HG02678 (cell line): ENCODE results near the gene TFF2.

Experiments
- ATAC-seq: cut with Tn5 transposase; IDR thresholded peaks from one replicate; pipeline ENCODE4 v1.9.1; 2021; ENCODE audit warnings: mild to moderate bottlenecking, moderate library complexity; ENCODE audit not compliant: unreplicated experiment

The TFF2 gene

DNA sequence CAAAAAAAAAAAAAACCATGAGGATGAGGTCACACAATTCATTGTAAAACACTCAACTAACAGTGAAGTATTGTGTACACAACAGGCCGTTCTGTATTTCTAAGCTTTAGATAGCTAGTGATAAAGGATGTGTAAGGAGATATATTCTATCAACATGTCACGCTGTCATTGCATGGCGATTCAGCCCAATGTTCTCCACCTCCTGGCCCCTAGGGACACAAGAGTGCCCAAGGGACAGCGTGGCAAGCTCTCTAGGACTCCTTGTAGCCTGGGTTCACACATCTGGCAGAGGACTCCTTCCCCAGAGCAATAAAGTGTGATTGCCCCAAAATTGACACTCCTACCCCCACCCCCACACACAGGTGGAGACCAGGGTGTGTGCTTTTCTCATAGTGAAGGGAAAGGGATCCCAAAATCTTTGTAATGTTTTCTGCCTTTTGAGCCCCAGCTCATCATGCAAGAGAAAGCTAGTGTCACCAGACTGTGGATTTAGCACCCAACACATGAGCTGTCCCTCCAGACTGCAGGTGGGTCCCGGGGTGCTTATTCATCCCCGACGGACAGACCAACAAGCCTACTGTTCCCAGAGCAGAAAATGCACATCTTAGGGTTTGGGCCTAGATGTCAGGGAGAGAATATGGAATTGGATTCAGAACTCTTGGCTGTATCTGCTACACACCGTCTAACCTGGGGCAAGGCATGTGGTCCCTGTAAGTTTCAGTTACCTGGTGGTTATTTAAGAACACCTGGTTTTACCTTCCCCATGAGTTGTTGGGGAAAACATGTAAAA is 33.6 kb upstream of the TFF2 start:
- ATAC-seq: no peak

DNA sequence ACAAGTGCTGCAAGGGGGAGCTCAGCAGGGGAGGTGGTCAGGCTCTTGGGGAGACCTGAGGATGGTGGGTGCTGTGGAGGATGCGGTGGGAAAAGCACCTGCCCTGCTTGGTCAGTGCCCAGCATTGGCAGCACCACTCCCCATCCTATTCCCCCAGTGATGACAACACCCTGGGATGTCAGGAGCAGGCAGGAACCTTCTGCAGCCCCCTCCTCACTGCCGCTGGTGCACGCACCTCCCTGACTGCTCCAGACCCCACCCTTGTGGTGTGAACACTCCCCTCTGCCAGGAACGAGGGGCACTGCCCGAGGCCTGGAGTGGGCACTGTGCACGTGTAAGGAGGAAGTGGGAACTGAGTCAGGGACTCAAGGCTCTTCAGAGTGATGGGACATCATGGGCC is 32.5 kb upstream of the TFF2 start:
- no peak for ATAC-seq

DNA sequence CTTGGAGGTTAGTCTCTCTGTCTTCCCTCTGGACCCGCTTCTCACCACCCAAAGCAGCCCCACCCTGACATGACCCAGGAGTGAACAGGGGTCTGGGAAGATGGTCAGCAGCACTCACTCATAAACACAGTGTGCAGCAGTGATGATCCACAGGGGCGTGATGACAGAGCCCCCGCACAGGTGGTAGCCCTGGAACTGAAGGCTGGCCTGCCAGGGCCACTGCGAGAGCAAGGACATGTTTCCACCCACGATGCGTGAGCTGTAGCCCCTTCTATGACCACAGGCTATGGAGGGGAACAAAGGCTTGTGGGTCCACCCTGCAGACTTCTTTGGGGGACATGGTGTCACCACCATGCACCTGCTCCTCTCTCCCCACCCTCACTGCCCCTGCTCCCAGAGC is 32.1 kb upstream of the TFF2 start:
- no peak for ATAC-seq

DNA sequence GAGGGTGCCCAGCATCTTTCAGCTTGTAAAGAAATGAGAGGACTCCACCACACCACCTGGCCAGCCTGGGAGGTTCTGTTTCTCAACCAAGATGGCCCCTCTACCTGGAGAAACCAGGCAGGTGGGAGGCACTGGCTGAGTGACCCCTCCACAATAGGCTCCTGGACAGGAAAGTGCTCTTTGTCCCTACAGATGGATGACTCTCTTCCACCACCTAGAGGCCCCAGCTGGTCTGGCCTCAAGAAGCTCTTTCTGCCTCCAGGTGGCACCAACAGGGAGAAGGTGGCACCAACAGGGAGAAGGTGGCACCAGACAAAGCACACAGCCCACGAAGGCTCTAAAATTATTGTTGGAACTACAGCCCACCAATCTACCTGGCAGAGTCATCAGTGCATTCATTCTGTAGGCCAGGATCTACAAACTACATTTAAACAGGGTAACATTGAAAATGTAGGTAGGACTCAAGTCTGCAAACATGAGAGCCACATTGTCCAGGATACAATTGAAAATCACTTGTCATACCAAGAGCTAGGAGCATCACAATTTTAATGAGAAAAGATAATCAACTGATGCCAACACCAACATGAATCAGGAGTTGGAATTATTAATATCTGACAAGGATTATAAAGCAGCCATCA is 30.7 kb upstream of the TFF2 start:
- ATAC-seq: no peak

DNA sequence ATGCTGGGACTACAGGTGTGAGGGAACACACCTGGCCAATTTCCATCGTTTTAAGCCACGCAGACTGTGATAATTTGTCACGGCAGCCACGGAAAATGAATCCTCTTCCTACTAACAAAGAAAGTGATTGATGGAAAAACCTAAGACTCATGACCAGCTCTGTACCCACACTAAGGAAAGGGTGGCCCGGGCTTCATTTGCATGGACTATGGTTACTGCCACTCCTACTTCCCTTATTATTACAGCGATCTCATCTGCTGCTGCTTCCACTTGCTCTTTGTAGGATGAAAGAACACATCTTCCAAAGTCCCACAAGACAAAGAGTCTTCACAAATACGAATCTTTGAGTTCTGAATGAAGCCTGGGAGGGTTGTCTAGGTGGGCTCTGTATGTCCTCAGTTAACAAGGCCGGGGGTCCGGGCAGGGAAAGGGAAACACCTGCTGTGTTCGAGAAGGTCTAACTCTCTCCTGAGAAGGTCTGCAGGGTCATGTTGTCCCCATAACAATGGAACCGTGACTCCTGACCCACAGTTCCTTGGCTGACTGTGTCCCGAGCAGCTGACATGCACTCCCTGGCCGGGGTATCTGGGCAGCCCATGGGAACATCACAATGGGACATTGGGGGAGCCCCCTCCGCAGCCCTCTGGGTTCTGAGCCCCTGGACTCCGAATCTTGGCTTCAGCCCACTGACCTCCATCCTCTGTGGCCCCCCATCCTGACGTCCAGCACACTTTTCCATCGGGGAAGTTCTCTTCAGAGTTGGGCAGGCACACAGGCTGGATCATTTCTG is 28.8 kb upstream of the TFF2 start:
- no peak for ATAC-seq

DNA sequence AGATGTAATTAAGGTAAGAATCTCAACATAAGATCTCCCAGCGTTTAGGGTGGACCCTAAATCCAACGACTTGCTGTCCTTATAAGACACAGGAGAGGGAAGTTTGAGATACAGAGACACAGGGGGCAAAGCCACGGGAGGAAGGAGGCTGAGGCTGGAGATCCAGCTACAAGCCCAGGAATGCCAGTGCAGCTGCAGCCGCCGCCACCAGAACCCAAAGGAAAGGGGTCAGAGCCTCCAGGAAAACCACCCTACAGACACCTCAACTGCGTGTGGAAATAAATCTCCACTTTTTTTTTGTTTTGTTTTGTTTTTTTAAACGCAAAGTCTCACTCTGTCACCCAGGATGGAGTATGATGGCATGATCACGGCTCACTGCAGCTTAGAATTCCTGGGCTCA is 27.6 kb upstream of the TFF2 start:
- ATAC-seq: no peak

DNA sequence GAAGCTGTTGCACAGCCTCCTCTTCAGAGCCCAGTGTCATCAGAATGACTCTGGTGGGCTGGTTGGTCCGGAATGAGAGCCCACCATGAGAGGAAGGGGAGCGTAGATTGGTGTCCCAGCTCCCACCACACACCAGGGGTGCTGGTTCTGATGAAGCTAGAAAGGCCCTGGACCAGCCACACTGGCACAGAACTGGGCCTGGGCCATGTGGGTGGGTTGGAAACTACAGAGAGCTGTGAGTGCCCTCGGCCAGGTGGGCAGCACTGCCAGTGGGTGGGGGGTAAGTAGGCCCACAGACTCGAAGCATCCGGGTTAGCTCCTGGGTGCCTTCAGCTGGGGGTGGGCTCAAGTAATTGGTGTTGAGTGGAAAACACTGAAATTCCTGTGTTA is 27.2 kb upstream of the TFF2 start:
- no peak for ATAC-seq

DNA sequence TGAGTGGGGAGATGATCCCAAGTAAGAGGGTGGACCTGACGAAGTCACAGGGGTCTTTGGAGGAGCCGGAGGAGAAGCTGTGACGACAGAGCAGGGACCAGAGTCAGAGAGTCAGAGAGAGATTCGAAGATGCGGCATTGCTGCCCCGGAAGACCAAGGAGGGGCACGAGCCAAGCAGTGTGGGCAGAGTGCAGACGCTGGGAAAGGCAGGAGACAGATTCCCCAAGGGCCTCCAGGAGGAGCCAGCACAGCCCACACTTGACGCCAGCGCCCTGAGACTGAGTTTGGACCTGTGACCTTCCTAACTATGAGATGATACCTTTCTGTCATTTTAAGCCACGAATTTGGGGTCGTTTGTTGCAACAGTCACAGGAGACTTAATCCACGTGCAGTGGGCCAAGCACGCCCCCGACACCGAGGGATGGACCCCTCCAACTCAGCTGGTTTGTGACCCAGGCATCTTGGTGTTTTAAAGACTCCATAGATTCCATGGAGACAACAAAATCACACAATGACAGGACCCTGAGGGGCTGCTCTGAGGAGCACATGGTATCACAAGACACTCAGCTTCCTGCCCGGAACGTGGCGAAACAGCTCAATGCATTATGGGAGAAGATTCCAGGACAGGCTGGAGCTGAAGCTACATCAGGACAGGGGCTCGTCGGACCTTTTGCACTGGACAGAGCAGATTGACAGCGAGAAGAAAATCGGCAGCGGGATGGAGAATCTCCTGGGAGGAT is 26.6 kb upstream of the TFF2 start:
- no peak for ATAC-seq

DNA sequence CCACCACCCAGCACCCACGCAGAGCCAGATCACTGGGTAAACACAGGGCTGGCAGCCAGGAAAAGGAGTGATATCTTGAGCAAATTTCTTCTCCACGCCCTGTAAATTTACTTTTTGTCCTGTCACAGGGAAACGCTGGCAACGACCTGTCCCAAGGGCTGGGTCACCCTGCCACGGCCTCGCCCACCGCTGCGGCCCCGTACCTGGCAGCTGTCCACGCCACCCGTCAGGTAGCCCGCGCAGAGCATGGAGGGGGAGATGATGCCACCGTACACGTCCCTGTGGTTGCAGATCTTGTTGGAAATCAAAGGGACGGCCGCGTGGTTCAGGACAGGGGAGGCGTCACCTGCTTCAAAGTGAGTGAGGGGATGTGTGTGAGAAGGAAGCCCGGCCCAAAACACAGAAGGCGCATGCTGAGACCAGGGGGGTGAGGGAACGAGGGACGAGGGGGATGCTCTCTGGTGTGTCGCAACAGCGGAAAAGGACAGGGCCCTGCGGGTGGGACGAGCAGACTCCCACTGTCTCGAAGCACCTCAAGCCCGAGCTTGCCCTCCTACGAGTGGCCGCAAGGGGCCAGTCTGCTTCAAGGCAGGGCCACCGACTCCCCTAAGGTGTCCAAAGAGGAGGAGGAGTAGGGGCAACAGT is 25.7 kb upstream of the TFF2 start:
- ATAC-seq: no peak

DNA sequence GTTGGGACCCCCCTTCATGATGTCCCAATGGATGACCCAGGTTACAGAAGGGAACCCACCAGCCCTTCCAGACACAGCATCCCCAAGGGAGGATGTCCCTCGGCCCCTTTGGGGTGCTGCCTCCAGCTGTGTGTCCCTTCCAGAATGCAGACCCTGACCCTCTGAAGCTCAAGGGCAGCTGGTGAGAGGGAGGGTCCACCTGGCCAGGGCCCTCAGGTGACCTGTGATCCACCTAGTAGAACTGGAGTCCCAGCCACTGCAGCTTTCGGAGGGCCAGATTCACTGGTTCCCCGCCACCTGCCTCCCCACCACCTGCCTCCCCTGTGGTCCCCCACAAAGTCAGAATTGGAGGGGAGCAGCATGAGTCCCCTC is 25.2 kb upstream of the TFF2 start:
- ATAC-seq: no peak

DNA sequence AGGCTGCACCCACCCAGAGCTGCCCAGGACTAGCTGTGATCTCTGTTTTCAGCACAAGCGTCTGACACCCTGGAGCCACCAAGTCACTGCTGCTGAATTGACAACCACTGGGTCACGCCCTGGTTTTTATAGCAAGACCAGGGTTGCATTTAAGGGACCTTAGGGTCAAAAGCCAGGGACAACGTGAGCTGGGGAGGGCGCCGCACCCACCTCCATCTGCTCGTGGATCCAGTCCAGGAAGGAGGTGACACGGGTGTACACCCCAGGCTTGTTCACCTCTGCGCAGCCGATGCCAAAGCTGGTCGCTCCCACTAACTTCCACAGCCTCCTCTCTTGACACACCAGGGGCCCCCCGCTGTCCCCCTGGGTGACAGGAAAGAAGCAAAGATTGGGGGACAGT is 24.7 kb upstream of the TFF2 start:
- no peak for ATAC-seq

DNA sequence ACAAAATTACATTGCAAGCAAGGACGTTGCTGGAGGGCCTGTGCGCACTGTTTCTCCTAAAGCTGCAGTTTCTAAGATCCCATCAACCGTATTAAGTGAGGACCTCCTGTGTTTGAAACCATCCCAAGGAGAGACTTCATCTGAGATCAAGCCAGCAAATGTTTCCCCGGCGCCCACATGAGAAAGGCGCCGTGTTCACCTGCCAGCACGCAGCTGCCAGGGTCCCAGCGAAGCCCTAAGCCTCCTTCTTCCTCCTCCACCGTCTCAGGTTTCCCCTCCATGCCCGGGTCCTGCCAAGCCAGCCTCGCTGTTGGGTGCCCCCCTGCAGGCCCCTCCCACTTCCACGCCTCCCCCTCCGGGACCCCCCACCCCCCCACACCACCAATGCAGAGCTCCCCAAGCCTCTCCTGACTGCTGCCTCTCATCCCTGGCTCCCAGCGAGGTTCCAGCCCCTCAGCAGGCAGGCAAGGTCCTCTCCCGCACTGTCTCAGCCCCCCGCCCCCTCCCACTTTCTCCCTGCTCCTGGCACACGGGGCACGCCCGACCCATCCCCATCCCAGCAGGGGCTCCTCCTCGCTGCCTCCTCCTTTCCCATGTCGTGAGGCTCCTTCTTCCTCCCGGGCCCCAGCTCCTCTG is 24.2 kb upstream of the TFF2 start:
- ATAC-seq: no peak

DNA sequence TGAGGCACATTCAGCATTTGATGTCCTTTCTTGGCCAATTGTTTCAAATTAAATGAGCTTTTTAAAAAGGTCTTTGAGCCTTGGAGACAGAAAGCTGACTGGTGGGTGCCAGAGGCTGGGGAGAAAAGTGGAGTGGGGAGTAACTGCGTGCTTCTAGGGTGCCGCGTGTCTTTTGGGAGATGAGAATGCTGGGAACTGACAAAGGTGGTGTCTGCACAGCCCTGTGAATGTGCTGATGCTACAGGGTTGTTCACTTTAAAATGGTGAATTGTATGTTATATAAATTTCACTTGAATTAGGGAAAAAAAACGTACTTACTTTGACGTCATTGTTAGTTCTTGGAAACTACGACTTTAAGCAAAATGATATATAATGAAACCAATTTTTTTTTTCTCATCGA is 23.7 kb upstream of the TFF2 start:
- no peak for ATAC-seq

DNA sequence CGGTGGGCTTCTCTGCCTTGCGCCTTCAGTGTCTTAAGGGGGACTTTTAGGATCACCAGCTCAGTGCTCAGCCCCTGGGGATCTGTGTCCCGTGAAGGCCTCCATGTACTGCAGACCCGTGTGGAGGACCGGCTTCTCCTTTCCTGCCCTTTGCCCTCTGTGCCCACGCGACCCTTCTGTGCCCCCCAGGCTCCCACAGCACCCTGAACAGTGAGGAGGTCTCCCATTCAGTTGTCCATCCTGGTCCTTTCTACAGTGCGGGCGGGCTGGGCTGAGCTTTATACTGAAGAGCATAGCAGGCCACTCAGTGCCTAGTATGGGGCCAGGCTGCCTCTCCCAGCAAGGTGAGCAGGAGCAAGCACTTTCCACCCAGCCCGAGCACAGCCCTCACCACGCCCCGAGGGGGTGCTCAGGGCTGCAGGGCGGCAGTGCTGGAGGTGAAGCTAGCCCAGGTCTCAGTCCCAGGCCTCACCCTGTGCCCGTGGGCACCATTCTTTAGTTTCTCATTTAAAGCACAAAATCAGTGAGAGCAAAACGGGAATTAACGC is 23.2 kb upstream of the TFF2 start:
- ATAC-seq: no peak

DNA sequence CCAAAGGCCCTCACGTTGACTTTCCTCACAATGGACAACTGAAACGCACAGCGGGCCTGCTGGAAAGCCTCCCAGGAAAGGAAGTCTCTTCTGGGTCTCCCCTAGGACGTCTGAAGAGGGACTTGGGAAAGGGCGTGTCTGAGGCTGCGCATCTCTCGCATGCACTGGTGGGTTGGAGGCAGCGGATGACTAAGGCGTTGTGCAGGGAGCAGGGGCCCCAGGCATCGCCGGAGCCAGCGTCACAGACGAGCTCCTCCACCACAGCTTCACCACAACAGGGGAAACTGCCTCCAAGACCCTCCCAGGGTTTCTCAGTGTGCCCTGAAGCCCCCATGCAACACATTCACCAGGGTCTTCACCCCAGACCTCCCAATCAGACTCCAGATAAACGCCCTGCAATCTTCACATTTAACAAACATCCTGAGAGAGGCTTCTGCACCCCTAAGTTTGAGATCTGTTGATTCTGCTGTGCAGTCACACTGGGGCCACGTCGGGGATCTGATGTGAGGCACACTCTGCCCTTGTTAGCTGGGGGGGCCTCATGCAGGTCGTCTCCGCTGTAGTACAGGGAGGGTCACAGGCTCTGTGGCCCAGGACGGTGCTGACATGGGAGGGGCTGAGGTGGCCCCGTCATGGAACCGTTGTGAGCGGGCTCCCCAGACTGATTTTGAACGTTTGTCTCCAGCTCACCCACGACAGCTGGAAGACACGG is 22.6 kb upstream of the TFF2 start:
- ATAC-seq: no peak

DNA sequence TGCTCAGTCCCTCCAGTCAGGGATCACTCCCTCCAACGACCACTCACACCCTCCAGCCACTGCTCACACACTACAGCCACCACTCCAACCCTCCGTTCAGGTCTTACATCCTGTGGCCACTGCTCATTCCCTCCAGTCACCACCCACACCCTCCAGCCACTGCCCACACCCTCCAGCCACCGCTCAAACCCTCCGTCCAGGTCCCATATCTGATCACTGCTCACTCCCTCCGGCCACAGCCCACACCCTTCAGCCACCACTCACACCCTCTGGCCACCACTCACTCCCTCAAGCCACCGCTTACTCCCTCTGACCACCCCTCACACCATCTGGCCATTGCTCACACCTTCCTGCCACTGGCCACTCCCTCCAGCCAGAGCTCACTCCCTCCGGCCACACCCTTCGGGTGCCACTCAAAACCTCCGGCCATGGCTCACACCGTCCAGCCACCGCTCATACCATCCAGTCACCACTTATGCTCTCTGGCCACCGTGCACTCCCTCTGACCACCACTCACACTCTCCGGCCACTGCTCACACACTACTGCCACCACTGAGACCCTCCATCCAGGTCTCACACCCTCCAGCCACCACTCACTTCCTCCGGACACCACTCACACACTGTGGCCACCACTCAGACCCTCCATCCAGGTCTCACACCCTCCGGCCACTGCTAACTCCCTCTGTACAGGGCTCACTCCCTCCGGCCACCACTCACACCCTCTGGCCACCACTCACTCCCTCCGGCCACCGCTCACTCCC is 20.3 kb upstream of the TFF2 start:
- no peak for ATAC-seq

DNA sequence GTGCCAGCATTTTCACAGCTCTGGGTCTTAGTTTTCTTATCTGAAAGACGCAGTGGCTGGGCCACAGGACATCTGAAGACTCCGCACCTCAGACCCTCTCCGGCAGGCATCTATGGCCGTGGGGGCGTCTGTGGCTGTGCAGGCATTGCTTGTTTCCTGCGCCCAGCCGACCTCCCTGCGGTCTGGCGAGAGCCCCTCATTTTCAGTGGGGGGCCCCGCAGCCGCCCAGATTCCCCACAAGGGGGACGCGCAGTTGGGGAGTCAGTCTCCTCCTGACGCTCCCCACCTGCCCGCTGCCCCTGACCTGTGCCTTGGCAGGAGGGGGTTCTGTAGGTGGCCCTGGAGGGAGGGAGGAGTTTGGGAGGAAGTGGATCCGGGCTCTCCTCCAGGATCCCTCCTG is 19.0 kb upstream of the TFF2 start:
- ATAC-seq: no peak

DNA sequence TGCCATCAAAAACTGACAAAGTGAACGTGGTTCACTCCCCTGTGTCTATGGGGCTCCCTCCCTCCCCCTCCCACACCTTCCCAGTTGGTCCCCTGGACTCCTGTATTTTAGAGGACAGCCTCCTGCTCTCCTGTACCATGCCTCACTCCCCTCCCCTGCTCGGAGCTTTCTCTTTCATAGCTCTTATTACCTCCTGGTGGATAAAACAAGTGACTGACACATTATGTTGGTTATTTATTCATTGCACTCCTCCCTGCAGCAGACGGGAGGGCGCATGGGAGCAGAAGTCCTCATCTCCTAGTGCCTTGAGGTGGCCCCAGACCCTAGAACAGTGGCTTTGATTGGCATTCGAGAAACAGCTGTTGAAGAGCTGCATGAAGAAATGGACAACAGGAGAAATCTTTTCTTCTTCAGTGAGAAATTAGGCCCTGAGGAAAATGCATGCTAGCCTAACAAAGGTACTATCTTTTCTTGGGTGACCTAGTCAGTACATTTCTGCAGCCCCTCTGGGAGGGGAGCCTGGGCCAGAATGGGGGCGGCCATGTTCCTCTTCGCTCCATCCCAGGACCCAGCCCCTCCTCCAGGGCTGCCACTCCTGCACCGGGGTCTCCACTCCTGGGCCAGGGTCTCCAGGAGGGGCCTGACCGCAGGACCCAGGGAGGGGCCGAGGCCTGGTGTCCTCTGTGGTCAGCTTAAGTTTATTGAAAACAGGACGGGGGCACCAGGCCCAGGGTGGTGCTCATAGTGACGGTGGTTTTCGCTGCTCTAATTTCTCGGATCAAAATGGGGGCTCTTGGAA is 16.8 kb upstream of the TFF2 start:
- no peak for ATAC-seq
